Adrenal gland (tissue), 5 donors: ENCODE results near the gene TIMM23B.
"Not testable (repeated sequence)": the region's sequence is repeated elsewhere in the genome, so short reads cannot be mapped to it uniquely, and the experiment has no call there.

Experiments
- CTCF ChIP-seq, 6 experiments: fragments of 450-650 bp in 4 of 6; fragments of 200-600 bp in 2 of 6; sonication (generic) in 1 of 6; IDR thresholded peaks; 1 replicate in 5 of 6; 2 replicates in 1 of 6; pipeline versions ENCODE4 v1.5.1 to v1.8.0; 2016 to 2021; ENCODE audit warnings: antibody characterized with exemption in 6 of 6, mild to moderate bottlenecking in 2 of 6, moderate library complexity in 1 of 6
- POLR2A ChIP-seq, 2 donors: fragments of 450-650 bp; IDR thresholded peaks; one replicate each; pipeline ENCODE4 v1.6.1; 2017; ENCODE audit warnings: antibody characterized with exemption in 2 of 2, mild to moderate bottlenecking in 2 of 2, moderate library complexity in 1 of 2
- donor health status: DM: no; HTN: no; CAD: no.

- TF ChIP-seq CTCF, POLR2A (IDR thresholded peaks at IDR 0.05): not testable (repeated sequence)
These were observed 31.6 kb upstream of the TIMM23B start for GRCh38 chr10:49910295-49910694.
